T-helper 22 cell (primary cell): ENCODE results near the gene TAF4.
"Not testable (repeated sequence)": the region's sequence is repeated elsewhere in the genome, so short reads cannot be mapped to it uniquely, and the experiment has no call there.

ENCODE experiments used
- DNase-seq: peaks from one replicate; pipeline ENCODE4 v3.0.0-alpha.2; 2020; ENCODE audit warnings: low read depth

The TAF4 gene, protein sequence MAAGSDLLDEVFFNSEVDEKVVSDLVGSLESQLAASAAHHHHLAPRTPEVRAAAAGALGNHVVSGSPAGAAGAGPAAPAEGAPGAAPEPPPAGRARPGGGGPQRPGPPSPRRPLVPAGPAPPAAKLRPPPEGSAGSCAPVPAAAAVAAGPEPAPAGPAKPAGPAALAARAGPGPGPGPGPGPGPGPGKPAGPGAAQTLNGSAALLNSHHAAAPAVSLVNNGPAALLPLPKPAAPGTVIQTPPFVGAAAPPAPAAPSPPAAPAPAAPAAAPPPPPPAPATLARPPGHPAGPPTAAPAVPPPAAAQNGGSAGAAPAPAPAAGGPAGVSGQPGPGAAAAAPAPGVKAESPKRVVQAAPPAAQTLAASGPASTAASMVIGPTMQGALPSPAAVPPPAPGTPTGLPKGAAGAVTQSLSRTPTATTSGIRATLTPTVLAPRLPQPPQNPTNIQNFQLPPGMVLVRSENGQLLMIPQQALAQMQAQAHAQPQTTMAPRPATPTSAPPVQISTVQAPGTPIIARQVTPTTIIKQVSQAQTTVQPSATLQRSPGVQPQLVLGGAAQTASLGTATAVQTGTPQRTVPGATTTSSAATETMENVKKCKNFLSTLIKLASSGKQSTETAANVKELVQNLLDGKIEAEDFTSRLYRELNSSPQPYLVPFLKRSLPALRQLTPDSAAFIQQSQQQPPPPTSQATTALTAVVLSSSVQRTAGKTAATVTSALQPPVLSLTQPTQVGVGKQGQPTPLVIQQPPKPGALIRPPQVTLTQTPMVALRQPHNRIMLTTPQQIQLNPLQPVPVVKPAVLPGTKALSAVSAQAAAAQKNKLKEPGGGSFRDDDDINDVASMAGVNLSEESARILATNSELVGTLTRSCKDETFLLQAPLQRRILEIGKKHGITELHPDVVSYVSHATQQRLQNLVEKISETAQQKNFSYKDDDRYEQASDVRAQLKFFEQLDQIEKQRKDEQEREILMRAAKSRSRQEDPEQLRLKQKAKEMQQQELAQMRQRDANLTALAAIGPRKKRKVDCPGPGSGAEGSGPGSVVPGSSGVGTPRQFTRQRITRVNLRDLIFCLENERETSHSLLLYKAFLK

DNA sequence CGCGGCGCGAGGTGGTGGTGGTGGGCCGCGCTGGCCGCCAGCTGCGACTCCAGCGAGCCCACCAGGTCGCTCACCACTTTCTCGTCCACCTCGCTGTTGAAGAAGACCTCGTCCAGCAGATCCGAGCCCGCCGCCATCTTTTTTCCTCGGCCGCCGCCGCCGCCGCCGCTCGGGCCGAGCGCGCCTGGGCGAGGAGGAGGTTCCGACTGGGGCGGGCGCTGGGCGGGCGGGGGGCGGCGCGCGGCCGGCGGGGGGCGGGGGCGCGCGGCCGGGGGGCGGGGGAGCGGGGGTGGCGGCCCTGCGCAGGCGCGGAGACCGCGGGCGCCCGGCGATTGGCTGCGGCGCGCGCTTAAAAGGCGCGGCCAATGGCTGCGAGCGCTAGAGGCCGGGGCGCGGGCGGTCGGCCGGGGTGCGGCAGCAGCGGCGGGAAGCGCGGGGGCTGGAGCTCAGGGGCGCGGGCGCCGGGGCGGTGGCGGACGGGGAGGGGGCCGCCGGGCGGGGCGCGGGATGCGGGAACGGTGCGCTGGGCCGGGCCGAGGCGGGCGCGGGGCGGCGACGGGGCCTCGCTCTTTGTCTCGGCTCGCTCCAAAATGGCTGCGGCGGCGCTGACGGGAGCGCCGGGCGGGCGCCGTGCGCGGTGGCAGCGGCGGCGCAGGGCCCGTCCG lies at the start of gene TAF4:
TSS of gene TAF4 (minus strand) at position 208 of the 665 bp plus-strand sequence. CDS start at position 137, 71 bp downstream.
- DNase-seq = peak; percentile 66

- DNase-seq = no peak
These were observed 49.2 kb upstream of the TAF4 start for GRCh38 chr20:62114894-62115293.

- DNase-seq = no peak
These were observed 46.7 kb upstream of the TAF4 start for GRCh38 chr20:62112368-62112767.

DNA sequence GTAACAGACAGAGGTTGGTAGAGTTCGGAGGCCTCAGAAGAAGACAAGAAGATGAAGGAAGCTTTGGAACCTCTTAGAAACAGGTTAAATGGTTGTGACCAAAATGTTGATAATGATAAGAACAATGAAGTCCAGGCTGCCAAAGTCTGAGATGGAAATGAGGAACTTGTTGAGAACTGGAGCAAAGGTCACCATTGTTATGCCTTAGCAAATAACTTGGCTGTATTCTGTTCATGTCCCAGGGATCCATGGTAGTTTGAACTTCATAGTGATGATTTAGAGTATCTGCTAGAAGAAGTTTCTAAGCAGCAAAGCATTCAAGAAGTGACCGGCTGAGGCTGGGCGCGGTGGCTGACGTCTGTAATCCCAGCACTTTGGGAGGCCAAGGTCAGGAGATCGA lies 45.5 kb upstream of the TAF4 start:
- no peak for DNase-seq

GRCh38 chr20:62105592-62105991 lies 39.9 kb upstream of the TAF4 start:
- DNase-seq = no peak

GRCh38 chr20:62104791-62105345 lies 39.2 kb upstream of the TAF4 start:
- no peak for DNase-seq

- no peak for DNase-seq
These were observed 38.6 kb upstream of the TAF4 start for GRCh38 chr20:62104234-62104789.

- no peak for DNase-seq
These were observed 38.0 kb upstream of the TAF4 start for GRCh38 chr20:62103508-62104233.

DNA sequence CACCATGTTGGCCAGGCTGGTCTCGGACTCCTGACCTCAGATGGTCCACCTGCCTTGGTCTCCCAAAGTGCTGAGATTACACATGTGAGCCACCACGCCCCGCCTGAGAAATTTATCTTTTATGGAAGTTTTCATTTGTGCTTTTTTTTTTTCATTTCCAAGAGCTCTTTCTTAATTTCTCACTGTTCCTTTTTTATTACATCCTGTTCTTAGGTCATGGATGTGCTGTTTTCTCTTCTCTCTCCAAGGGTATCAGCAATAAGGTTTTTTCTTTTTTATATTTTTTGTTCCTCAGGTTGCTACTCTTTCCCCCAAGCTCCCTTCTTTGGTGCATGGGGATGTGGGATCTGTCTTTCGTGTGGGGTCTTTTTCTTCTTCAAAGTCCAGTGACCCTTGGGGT lies 35.4 kb upstream of the TAF4 start:
- DNase-seq = no peak

DNA sequence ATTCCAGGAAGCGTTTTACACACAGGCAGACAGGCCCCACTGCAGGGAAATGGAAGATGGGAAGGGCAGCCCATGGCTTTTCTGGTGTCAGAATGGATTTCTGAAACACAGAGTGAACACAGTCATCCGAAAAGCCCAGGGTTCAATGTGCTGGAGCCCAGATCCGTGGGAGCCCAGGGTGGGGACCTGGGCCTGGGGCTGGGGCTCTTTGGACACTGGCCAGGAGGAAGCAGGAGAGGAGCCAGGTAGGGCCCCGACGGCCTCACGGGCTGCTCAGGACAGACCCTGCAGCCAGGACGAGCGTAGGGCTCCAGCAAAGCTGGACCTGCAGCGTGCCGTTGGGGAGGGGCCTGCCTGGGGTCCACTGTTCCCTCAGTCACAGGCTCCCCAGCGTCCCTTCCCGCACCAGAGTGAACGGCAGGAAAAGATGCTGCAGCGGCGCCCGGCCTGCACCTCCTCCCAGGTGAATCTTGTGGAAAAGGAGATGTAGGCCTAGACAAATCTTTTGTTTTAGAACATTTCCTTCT lies 32.3 kb upstream of the TAF4 start:
- no peak for DNase-seq

DNA sequence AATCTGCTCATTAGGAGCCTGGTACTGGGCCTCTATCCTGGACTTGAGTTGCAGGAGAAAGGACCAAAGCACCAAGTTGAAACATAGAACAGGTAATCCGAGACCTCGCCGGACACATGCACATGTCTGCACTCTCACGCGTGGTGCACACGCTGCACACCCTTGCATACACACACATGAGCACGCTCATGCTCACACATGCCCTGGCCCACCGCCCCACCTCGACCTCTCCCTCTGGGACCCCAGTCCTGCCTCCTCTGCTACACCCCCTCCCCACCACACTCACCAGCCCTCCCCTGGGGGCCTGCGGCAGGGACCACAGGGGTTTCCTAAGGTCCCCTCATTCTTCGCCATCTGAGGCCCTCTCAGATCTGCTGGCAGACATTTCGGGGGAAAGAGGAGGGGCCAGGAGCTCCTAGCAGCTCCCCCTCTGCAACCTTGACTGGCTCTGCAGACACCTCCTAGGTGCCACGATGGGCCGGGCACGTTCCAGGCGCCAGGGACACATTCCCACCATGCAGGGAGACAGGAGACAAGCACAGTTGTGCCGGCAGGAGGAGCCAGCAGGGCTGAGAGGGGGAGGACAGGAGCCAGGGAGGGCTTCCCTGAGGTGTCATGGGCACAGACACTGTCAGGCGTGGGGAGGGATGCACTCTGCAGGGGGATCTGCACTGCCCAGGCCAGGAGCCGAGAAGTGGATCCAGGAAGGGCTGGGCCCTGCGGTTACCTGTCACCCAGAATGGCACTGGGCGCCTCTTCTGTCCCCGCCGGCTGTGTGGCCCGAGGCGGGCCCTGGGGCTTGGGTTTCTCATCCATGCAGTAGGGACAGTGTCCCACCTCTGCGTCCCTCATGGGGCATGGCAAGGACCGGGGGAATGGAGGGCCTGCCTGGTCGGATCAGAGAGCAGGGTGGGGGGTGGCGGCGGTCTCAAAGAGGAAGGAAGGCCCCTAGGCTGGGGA lies 31.0 kb upstream of the TAF4 start:
- no peak for DNase-seq

- DNase-seq = no peak
These were observed 23.7 kb upstream of the TAF4 start for GRCh38 chr20:62089393-62089792.

- no peak for DNase-seq
These were observed 22.8 kb upstream of the TAF4 start for GRCh38 chr20:62088258-62089127.

- DNase-seq = no peak
These were observed 22.0 kb upstream of the TAF4 start for GRCh38 chr20:62087632-62088031.

DNA sequence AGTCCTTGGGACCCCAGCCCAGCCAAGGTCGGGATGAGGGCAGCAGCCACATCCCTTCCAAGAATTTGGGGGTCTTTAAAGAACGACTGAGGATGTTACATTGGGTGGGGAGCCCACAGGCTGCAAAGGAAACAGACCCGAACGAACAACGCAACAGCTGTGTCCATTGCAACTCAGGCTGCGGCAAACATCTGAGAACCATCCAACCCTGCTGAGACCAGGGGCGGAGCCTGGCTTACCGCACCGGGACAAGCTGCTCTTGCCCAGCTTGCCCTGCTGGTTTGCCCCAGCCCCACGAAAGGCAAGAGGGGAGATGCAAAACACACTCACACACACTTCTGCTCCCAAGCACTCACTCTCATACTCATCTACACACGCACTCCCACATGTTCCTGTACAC lies 21.5 kb upstream of the TAF4 start:
- DNase-seq = no peak

DNA sequence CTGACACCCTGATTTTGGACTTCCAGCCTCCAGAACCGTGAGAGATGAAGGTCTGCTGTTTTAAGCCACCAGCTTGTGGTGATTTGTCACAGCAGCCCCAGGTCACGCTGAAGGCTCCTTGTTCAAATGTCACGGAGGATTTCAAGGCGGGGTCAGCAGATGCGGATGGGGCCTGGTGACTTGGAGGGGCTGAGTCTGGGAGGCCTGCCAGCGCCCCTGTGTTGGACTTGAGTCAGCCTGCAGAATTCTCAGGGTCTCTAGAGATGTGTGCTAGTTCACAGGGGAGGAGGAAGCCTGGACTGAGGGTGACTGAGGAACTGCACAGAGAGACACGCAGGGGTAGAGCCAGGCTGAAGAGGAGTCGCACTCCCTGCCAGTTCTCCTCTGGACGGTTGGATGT lies 19.5 kb upstream of the TAF4 start:
- DNase-seq = no peak

GRCh38 chr20:62084224-62084623 lies 18.5 kb upstream of the TAF4 start:
- DNase-seq = not testable (repeated sequence)

- no peak for DNase-seq
These were observed 17.6 kb upstream of the TAF4 start for GRCh38 chr20:62083312-62083711.
